Measurements from ENCODE around the gene PTPRN. TPM values are rescaled to one million over a fixed set of nuclear protein-coding genes. Genes with fewer than 3 reads are reported as not detected.
A peak's percentile ranks its signal among the peaks of the same experiment; 100 is the strongest.
"Not testable (repeated sequence)": the region's sequence is repeated elsewhere in the genome, so short reads cannot be mapped to it uniquely, and the experiment has no call there.

The PTPRN gene
- total and polyA plus RNA-seq, 2 of the 8 experiments (the other 6 are each of a cell fraction or from before 2014, with no cell fraction given) = 5.4 to 8.2 TPM

GRCh38 chr2:219287116-219287440 lies 22.1 kb downstream of the PTPRN start:
- ChIA-PET POLR2A (ENCODE audit: partially characterized antibody) (interaction anchor here (1.1 to 3.4 kb wide), 6 partner anchors 8 to 81 kb away, joined by 3 to 19 read pairs (median 4); partner anchors contain the start of genes TUBA4A and ZFAND2B), CTCF (ENCODE audit: partially characterized antibody) (interaction anchor here (0.9 to 12.1 kb wide), 7 partner anchors 5 to 111 kb away, joined by 3 to 220 read pairs (median 5); partner anchors contain the start of genes GLB1L and STK16)
- H2BK120ac ChIP-seq (replicated peaks; ENCODE audit: low read depth, low read length); H2AK5ac ChIP-seq (ENCODE audit: low read depth, low read length); H3K4me2 ChIP-seq (ENCODE audit: insufficient read depth in 1 of 2, low read depth in 2 of 2, low read length in 2 of 2); H3K27me3 ChIP-seq (replicated peaks in 1 of 4; ENCODE audit: control insufficient read depth in 3 of 4, extremely low read depth in 1 of 4, insufficient read depth in 3 of 4, low read length in 3 of 4); H3K23ac ChIP-seq (ENCODE audit: insufficient read length); H2BK20ac ChIP-seq (ENCODE audit: low read length); DNase-seq (ENCODE audit: low read depth in 1 of 2, low spot score in 2 of 2); H4K5ac ChIP-seq (ENCODE audit: insufficient read length, low read depth, low read length); H3K9ac ChIP-seq (replicated peaks in 1 of 4; ENCODE audit: extremely low read depth in 1 of 4, low read depth in 3 of 4, low read length in 3 of 4); H3K18ac ChIP-seq (ENCODE audit: extremely low read depth, low read length); H4K20me1 ChIP-seq (replicated peaks in 1 of 2; ENCODE audit: control insufficient read depth in 1 of 2, insufficient read depth in 2 of 2, low read length in 2 of 2); H4K91ac ChIP-seq (replicated peaks; ENCODE audit: insufficient read length, low read length); H3K79me1 ChIP-seq (ENCODE audit: low read depth, low read length); H4K8ac ChIP-seq (ENCODE audit: extremely low read depth, insufficient read depth, low read length); H2AFZ ChIP-seq (ENCODE audit: low read length); H3K79me2 ChIP-seq (ENCODE audit: control insufficient read depth in 1 of 2, insufficient read depth in 2 of 2, low read length in 2 of 2); H3K9me3 ChIP-seq (ENCODE audit: insufficient read depth in 2 of 2, low read depth in 1 of 2, low read length in 1 of 2); FAIRE-seq; H3K4ac ChIP-seq (replicated peaks; ENCODE audit: insufficient read length, low read depth, low read length); H3K27ac ChIP-seq (ENCODE audit: low read depth, low read length); H3K56ac ChIP-seq (replicated peaks; ENCODE audit: insufficient read length, low read depth, low read length); H2BK15ac ChIP-seq (ENCODE audit: low read length); H3K4me3 ChIP-seq (ENCODE audit: extremely low read depth in 1 of 4, insufficient read depth in 2 of 4, low read depth in 3 of 4, low read length in 4 of 4); H2BK12ac ChIP-seq (ENCODE audit: low read depth, low read length); H3K14ac ChIP-seq (ENCODE audit: insufficient read length); H3K23me2 ChIP-seq (ENCODE audit: low read depth, low read length); H3K36me3 ChIP-seq (ENCODE audit: control insufficient read depth in 2 of 4, insufficient read depth in 4 of 4, low read length in 3 of 4): not testable (repeated sequence)
- 87% methylated on average over 6 of the region's 6 CpGs; no CpG with 5 or more reads in 1 of the 2 experiments for WGBS, 2 experiments (ENCODE audit: extremely low coverage in 1 of 2, insufficient coverage in 1 of 2, insufficient read length in 1 of 2, insufficient replicate concordance in 2 of 2, low coverage in 1 of 2, low lambda C conversion rate in 2 of 2, missing lambda C conversion rate in 1 of 2)
- Histone ChIP-seq H2BK5ac (ENCODE audit: low read depth, low read length) (0 out of 2 replicates have a peak overlapping the region, but pooled peaks have one; percentile 64), H3K4me1 (replicated peaks in 1 of 4; ENCODE audit: control insufficient read depth in 3 of 4, insufficient read depth in 4 of 4, low read length in 3 of 4) (peaks cover 0 to 10% (median 6%) of the 10 kb centered on the region in 4 experiments; a peak in 6 of 7 replicates)
